Glutamatergic neuron (in vitro differentiated cells): ENCODE measurements around the gene TAF6. TPM values are rescaled to one million over a fixed set of nuclear protein-coding genes. Genes with fewer than 3 reads are reported as not detected.

ENCODE experiments used
- DNase-seq: peaks from one replicate; pipeline ENCODE4 v3.0.0; 2022
- H3K27ac Mint-ChIP-seq: one replicate; pipeline ENCODE4 v1.8.0; 2020; ENCODE audit warnings: mild to moderate bottlenecking, mixed read lengths, inconsistent platforms; ENCODE audit not compliant: unreplicated experiment
- H3K27me3 Mint-ChIP-seq: one replicate; pipeline ENCODE4 v1.8.0; 2020; ENCODE audit warnings: mild to moderate bottlenecking, moderate library complexity, mixed read lengths, inconsistent platforms; ENCODE audit not compliant: unreplicated experiment
- H3K36me3 Mint-ChIP-seq: one replicate; pipeline ENCODE4 v1.8.0; 2020; ENCODE audit warnings: mild to moderate bottlenecking, mixed read lengths, inconsistent platforms; ENCODE audit not compliant: unreplicated experiment
- H3K4me1 Mint-ChIP-seq: one replicate; pipeline ENCODE4 v1.8.0; 2020; ENCODE audit warnings: mild to moderate bottlenecking, low read depth, mixed read lengths, inconsistent platforms; ENCODE audit not compliant: unreplicated experiment
- H3K4me3 Mint-ChIP-seq: one replicate; pipeline ENCODE4 v1.8.0; 2020; ENCODE audit warnings: mild to moderate bottlenecking, mixed read lengths, inconsistent platforms; ENCODE audit not compliant: unreplicated experiment
- H3K9me3 Mint-ChIP-seq: one replicate; pipeline ENCODE4 v1.8.0; 2020; ENCODE audit warnings: mild to moderate bottlenecking, moderate library complexity, mixed read lengths, inconsistent platforms; ENCODE audit not compliant: unreplicated experiment
- CTCF ChIP-seq: fragments of 200-600 bp; sonication (generic); IDR thresholded peaks from one replicate; pipeline ENCODE4 v1.5.0; 2021; ENCODE audit not compliant: partially characterized antibody, unreplicated experiment
- total RNA-seq: library from RNA; stranded (reverse); fragmentation: NEBNext Ultra II Directional; extraction: Animal tissue kit (Norgen Biotek cat#: 25700); gene quantifications from one replicate; pipeline ENCODE4 v1.2.1, GENCODE V29; 2021; ENCODE audit not compliant: unreplicated experiment

The TAF6 gene
- total RNA-seq, 1 donor from 2014 or later: 63.1 TPM

- Mint-ChIP-seq H3K27me3 (peaks cover 29% of the 10 kb centered on the region), H3K36me3 (peaks cover 19% of the 10 kb centered on the region), H3K4me3 (peak overlapping the region; percentile 91), H3K9me3 (peaks cover 20% of the 10 kb centered on the region), H3K27ac (peak overlapping the region; percentile 28), H3K4me1 (peaks cover 18% of the 10 kb centered on the region)
- TF ChIP-seq CTCF: no peak
- no peak for DNase-seq
Measured at GRCh38 chr7:100102950-100103840, 16.0 kb downstream of the TAF6 start.

DNA sequence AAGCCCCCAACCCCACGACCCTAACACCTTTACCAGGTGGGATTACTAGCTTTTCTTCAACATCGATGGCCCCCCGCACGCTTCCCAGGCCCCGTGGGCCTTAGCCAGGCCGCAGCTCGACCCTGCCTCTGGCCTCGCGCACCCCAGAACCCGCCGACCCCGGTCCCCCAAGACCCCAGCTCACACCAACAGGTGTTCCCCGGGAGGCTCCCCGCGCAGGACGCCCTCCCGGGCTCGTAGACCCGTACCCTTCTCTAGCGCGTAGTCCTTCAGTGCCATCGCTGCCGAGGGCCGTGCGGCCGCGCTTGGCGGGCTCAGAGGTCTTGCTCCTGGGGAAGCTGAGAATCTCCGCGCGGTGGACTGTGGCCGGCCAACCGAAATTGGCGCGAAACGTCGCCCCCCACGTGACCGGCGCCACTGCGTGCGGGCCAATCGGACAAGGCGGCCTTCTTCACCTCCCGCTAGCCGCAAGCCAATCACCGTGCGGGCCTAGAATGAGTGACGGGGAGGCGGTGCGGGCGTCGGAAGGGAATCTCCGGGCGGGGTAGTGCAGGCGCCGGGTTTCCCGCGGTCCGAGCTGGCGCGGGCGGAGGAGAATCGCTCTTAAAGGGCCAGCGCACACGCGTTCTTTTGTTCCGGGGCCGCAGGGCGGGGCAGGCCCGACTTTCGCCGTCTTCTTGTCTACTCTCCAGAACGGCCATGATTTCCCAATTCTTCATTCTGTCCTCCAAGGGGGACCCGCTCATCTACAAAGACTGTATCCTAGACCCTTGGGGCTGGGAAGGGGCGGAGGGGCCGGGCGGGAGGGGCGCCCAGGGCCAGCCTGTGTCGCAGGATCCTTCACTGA lies 17.9 kb downstream of the TAF6 start, which contains the start of the genes AP4M1 and MCM7:
Gene AP4M1, plus strand, starts transcription at position 628 of the 847 bp plus-strand sequence. Its CDS starts 72 bp downstream, at position 700.
Gene MCM7, minus strand, starts transcription at position 382 of the 847 bp plus-strand sequence. Its CDS starts 103 bp downstream, at position 279.
- Mint-ChIP-seq H3K4me3 (peak within 1 kb of the TSS; percentile 99), H3K9me3 (peaks cover 29% of the 10 kb centered on the region), H3K36me3 (peaks cover 23% of the 10 kb centered on the region), H3K27me3 (peaks cover 29% of the 10 kb centered on the region), H3K27ac (peak within 1 kb of the TSS; percentile 98), H3K4me1 (peaks cover 28% of the 10 kb centered on the region)
- peak; percentile 20 for TF ChIP-seq CTCF
- DNase-seq: peak; percentile 99

- peak overlapping the region; percentile 98 for H3K27ac Mint-ChIP-seq
- H3K36me3 Mint-ChIP-seq: peaks cover 23% of the 10 kb centered on the region
- H3K9me3 Mint-ChIP-seq: peaks cover 31% of the 10 kb centered on the region
- DNase-seq: peak; percentile 98
- peak overlapping the region; percentile 99 for H3K4me3 Mint-ChIP-seq
- H3K27me3 Mint-ChIP-seq: peaks cover 29% of the 10 kb centered on the region
- TF ChIP-seq CTCF: no peak
- peaks cover 28% of the 10 kb centered on the region for H3K4me1 Mint-ChIP-seq
Measured at GRCh38 chr7:100100420-100101015, 18.6 kb downstream of the TAF6 start.

DNA sequence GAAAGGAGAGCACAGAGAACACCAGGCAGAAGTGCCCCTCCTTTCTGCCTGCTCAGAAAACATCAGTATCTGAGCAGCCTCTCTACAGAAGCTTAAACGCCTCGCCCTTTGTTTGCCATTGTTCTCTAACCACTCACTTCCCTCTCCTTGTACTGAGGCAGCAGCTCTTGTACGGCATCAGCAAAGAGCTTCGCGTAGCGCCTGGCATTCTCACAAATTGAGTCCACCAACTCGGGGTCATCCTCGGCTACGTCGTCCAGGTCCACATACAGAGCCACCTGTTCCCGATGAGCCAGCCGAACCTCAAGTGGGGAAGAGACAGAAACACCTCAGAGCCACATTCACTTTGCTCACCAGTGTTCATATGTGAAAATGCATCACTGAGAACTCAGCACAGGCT lies 19.7 kb downstream of the TAF6 start:
- TF ChIP-seq CTCF: no peak
- Mint-ChIP-seq H3K36me3 (peaks cover 23% of the 10 kb centered on the region), H3K27me3 (peaks cover 29% of the 10 kb centered on the region), H3K4me3 (peak overlapping the region; percentile 99), H3K4me1 (peaks cover 32% of the 10 kb centered on the region), H3K9me3 (peaks cover 31% of the 10 kb centered on the region), H3K27ac (peak overlapping the region; percentile 98)
- DNase-seq: no peak
